SK-N-SH (cell line): Measurements from ENCODE around the gene CDH7. TPM values are rescaled to one million over a fixed set of nuclear protein-coding genes. Genes with fewer than 3 reads are reported as not detected.

ENCODE experiments used
- CTCF ChIA-PET: fragments of 300-600, 350-600 bp; formaldehyde crosslinking; extraction: SDS; loops from one replicate; lab custom pipeline; 2021; lab: Yijun Ruan, JAX
- POLR2A ChIA-PET: fragments of 350-600 bp; sonication (Branson Sonifier 250); formaldehyde crosslinking; extraction: SDS; loops from one replicate; lab custom pipeline; 2020; ENCODE audit warnings: antibody characterized with exemption, inconsistent platforms; lab: Yijun Ruan, JAX
- DNase-seq: peaks from one replicate; pipeline ENCODE4 v3.0.0; 2012
- H2AFZ ChIP-seq: fragments of 200-600 bp; sonication (generic); 2 replicates; pipeline ENCODE4 v1.8.1; 2016; ENCODE audit warnings: antibody characterized with exemption, mild to moderate bottlenecking, low read depth
- H3F3A ChIP-seq: fragments of 200-600 bp; sonication (generic); replicated peaks from 2 replicates; pipeline ENCODE3; 2016; ENCODE audit warnings: antibody characterized with exemption, mild to moderate bottlenecking; ENCODE audit not compliant: insufficient read depth
- H3K27ac ChIP-seq, 2 experiments: fragments of 200-500 bp in 1 of 2; fragments of 200-600 bp in 1 of 2; sonication (Bioruptor generic) in 1 of 2; sonication (generic), shearing (Covaris generic) in 1 of 2; 2 replicates each; pipeline versions ENCODE4 v1.5.1 to v1.6.1; 2014 to 2016; ENCODE audit warnings: low read depth in 2 of 2, inconsistent platforms in 1 of 2, low read length in 1 of 2, mild to moderate bottlenecking in 1 of 2, mixed read lengths in 1 of 2
- H3K27me3 ChIP-seq: fragments of 200-600 bp; sonication (generic), shearing (Covaris generic); 2 replicates; pipeline ENCODE4 v1.6.1; 2016; ENCODE audit warnings: mixed run types; ENCODE audit not compliant: insufficient read depth
- H3K36me3 ChIP-seq, 2 experiments: fragments of 200-500 bp in 1 of 2; fragments of 200-600 bp in 1 of 2; sonication (Bioruptor generic) in 1 of 2; sonication (generic) in 1 of 2; replicated peaks in 1 of 2; 2 replicates each; pipeline versions ENCODE3 to v1.5.1; 2014 to 2016; ENCODE audit warnings: low read length in 1 of 2, mild to moderate bottlenecking in 1 of 2; ENCODE audit not compliant: insufficient read depth in 2 of 2, control insufficient read depth in 1 of 2
- H3K4me1 ChIP-seq, 2 experiments: fragments of 200-500 bp in 1 of 2; fragments of 200-600 bp in 1 of 2; sonication (Bioruptor generic) in 1 of 2; sonication (generic), shearing (Covaris generic) in 1 of 2; 2 replicates each; pipeline versions ENCODE4 v1.5.1 to v1.6.1; 2014 to 2016; ENCODE audit warnings: low read depth in 1 of 2, low read length in 1 of 2, mixed run types in 1 of 2; ENCODE audit not compliant: insufficient read depth in 2 of 2, control insufficient read depth in 1 of 2
- H3K4me2 ChIP-seq: fragments of 200-600 bp; sonication (generic), shearing (Covaris generic); 2 replicates; pipeline ENCODE4 v1.6.1; 2017; ENCODE audit warnings: mixed run types
- H3K4me3 ChIP-seq, 2 experiments: fragments of 200-500 bp in 1 of 2; fragments of 200-600 bp in 1 of 2; sonication (Bioruptor generic) in 1 of 2; sonication (generic), shearing (Covaris generic) in 1 of 2; 2 replicates each; pipeline versions ENCODE4 v1.5.1 to v1.8.1; 2014 to 2016; ENCODE audit warnings: low read depth in 2 of 2, inconsistent platforms in 1 of 2, low read length in 1 of 2, mild to moderate bottlenecking in 1 of 2, mixed read lengths in 1 of 2, moderate library complexity in 1 of 2
- H3K79me2 ChIP-seq: fragments of 200-600 bp; sonication (generic); 2 replicates; pipeline ENCODE4 v1.8.1; 2017; ENCODE audit warnings: mild to moderate bottlenecking; ENCODE audit not compliant: insufficient read depth
- H3K9ac ChIP-seq: fragments of 200-600 bp; sonication (generic); 2 replicates; pipeline ENCODE4 v1.6.1; 2017; ENCODE audit warnings: mixed run types
- H3K9me2 ChIP-seq: fragments of 200-600 bp; sonication (generic); 2 replicates; pipeline ENCODE4 v1.6.1; 2017; ENCODE audit warnings: mixed run types
- H3K9me3 ChIP-seq: fragments of 200-600 bp; sonication (generic); 2 replicates; pipeline ENCODE4 v1.6.1; 2017; ENCODE audit warnings: mixed run types, mild to moderate bottlenecking, moderate library complexity
- H4K20me1 ChIP-seq: fragments of 200-600 bp; sonication (generic); 2 replicates; pipeline ENCODE4 v1.6.1; 2017; ENCODE audit warnings: mild to moderate bottlenecking, mixed run types; ENCODE audit not compliant: insufficient read depth
- ELF1 ChIP-seq: IDR thresholded peaks from 2 replicates; pipeline ENCODE4 v1.4.0; 2012
- EZH2phosphoT487 ChIP-seq: fragments of 200-600 bp; sonication (generic); IDR thresholded peaks from 2 replicates; pipeline ENCODE4 v1.6.1; 2017; ENCODE audit warnings: low read depth, mixed run types, mild to moderate bottlenecking, antibody characterized with exemption, moderate library complexity, borderline replicate concordance
- FOSL2 ChIP-seq: IDR thresholded peaks from 2 replicates; pipeline ENCODE4 v1.4.0; 2012; ENCODE audit warnings: low read depth, mild to moderate bottlenecking, moderate library complexity, borderline replicate concordance
- FOXJ3 ChIP-seq: sonication (generic); formaldehyde crosslinking; IDR thresholded peaks from 2 replicates; pipeline ENCODE4 v1.5.1; 2020; ENCODE audit warnings: mild to moderate bottlenecking, missing genetic modification reagents
- JUND ChIP-seq: IDR thresholded peaks from 2 replicates; pipeline ENCODE4 v1.4.0; 2012
- NFIC ChIP-seq: IDR thresholded peaks from 2 replicates; pipeline ENCODE4 v1.4.0; 2012; ENCODE audit warnings: borderline replicate concordance
- RCOR1 ChIP-seq: fragments of 150-350 bp; IDR thresholded peaks from 2 replicates; pipeline ENCODE4 v1.6.1; 2017; ENCODE audit warnings: antibody characterized with exemption, low read length
- RFX5 ChIP-seq: IDR thresholded peaks from 2 replicates; pipeline ENCODE4 v1.6.1; 2012; ENCODE audit warnings: mild to moderate bottlenecking, improper control_type of control experiment, low read length
- RXRA ChIP-seq: IDR thresholded peaks from 2 replicates; pipeline ENCODE4 v1.4.0; 2012; ENCODE audit warnings: low read depth, mild to moderate bottlenecking, borderline replicate concordance
- SIN3A ChIP-seq: IDR thresholded peaks from 2 replicates; pipeline ENCODE4 v1.6.1; 2012; ENCODE audit warnings: low read depth, mild to moderate bottlenecking, low read length, moderate library complexity, borderline replicate concordance
- TCF12 ChIP-seq: IDR thresholded peaks from 2 replicates; pipeline ENCODE4 v1.4.0; 2012
- TEAD4 ChIP-seq: IDR thresholded peaks from 2 replicates; pipeline ENCODE4 v1.4.0; 2012; ENCODE audit warnings: mild to moderate bottlenecking, borderline replicate concordance; ENCODE audit not compliant: insufficient read depth
- WGBS: methylation state at CpG from one replicate; pipeline ENCODE4 v1.1.6; 2017; ENCODE audit warnings: low lambda C conversion rate; 5-methylcytosine and 5-hydroxymethylcytosine counted together
- polyA plus RNA-seq, 3 experiments: library from polyadenylated mRNA; depleted of rRNA; stranded (reverse); fragments of >200 nt; gene quantifications; 2 replicates each; pipeline ENCODE4 v1.2.3, GENCODE V29; 2012
- TF ChIP-seq, protein P1 (sequence below): IDR thresholded peaks from 2 replicates; pipeline ENCODE4; 2012
- TF ChIP-seq, protein P2 (sequence below): IDR thresholded peaks from 2 replicates; pipeline ENCODE4 v1.6.1; 2012; ENCODE audit warnings: mild to moderate bottlenecking, low read depth, low read length, moderate library complexity
- TF ChIP-seq, protein P3 (sequence below): IDR thresholded peaks from 2 replicates; pipeline ENCODE4 v1.4.0; 2012; ENCODE audit warnings: low read depth, borderline replicate concordance

CDH7 gene
- polyA plus RNA-seq, 1 of the 3 experiments (the other 2 are of a cell fraction) = not detected

DNA sequence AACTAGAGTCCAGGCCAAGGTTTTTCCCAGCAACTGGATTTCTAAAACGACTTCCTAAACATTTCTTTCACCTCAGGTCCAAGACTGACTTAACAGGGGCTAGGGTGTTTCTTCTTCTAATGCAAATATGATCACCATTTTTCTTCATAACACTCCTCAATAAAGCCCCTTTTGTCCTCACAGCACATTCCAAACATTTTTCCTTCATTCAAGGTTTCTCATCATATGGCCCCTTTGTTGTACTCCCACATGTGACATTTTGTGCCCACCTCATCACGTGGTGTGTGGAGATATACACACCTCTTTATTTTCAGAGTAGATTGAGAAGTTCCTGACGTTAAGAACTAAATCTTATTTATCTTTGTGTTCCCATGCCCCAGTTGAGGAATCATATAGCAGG lies 3.9 kb upstream of the CDH7 start:
- Histone ChIP-seq H3K4me3 (no peak overlapping the region), H4K20me1 (no peaks in the 10 kb centered on the region), H3K9ac (no peak overlapping the region), H3K4me2 (no peak overlapping the region), H3K27me3 (no peaks in the 10 kb centered on the region), H3K4me1 (peaks cover 0 to 5% of the 10 kb centered on the region in 2 experiments; a peak in 1 of 4 replicates), H2AFZ (no peak overlapping the region), H3K9me3 (no peaks in the 10 kb centered on the region), H3K36me3 (no peaks in the 10 kb centered on the region)
- CTCF ChIA-PET = no interaction called here
- no peak for DNase-seq
- POLR2A ChIA-PET = no interaction called here
- no peak for TF ChIP-seq FOXJ3 (CRISPR knock-in tag)
- no peak for TF ChIP-seq ELF1
- TF ChIP-seq SIN3A = no peak
- no peak for TF ChIP-seq RXRA
- TF ChIP-seq EZH2phosphoT487 = no peak
- no peak for TF ChIP-seq TCF12
- TF ChIP-seq JUND = no peak
- TF ChIP-seq, all 33 proteins: peak for 0
- H3K9me2 ChIP-seq = no peaks in the 10 kb centered on the region
- no peaks in the 10 kb centered on the region for H3K79me2 ChIP-seq
- WGBS = 17% methylated on average over 3 of the region's 3 CpGs
- no peak overlapping the region for H3K27ac ChIP-seq
- H3F3A ChIP-seq = no peaks in the 10 kb centered on the region

DNA sequence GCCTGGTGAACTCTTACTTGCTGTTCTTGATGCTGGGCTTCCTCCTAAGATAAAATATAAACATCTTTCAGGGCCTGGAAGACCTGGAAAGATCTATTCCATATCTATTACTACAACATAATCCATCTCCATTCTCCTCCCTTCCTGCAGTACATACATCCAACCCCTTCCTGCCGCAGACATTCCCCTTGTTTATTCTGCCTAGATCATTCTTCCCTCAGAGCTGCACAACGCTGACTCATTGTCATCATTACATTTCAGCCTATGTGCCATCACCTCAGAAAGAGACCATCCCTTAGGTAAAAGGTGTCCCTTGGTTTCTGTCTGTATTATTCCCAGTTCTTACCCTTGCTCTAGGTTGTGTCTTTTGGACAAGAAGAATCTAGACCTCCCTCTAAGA lies 2.5 kb upstream of the CDH7 start:
- no peak for DNase-seq
- TF ChIP-seq, protein P1, sequence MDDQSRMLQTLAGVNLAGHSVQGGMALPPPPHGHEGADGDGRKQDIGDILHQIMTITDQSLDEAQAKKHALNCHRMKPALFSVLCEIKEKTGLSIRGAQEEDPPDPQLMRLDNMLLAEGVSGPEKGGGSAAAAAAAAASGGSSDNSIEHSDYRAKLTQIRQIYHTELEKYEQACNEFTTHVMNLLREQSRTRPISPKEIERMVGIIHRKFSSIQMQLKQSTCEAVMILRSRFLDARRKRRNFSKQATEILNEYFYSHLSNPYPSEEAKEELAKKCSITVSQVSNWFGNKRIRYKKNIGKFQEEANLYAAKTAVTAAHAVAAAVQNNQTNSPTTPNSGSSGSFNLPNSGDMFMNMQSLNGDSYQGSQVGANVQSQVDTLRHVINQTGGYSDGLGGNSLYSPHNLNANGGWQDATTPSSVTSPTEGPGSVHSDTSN = no peak
- TF ChIP-seq EZH2phosphoT487 = no peak
- TF ChIP-seq RFX5 = no peak
- TF ChIP-seq, protein P2, sequence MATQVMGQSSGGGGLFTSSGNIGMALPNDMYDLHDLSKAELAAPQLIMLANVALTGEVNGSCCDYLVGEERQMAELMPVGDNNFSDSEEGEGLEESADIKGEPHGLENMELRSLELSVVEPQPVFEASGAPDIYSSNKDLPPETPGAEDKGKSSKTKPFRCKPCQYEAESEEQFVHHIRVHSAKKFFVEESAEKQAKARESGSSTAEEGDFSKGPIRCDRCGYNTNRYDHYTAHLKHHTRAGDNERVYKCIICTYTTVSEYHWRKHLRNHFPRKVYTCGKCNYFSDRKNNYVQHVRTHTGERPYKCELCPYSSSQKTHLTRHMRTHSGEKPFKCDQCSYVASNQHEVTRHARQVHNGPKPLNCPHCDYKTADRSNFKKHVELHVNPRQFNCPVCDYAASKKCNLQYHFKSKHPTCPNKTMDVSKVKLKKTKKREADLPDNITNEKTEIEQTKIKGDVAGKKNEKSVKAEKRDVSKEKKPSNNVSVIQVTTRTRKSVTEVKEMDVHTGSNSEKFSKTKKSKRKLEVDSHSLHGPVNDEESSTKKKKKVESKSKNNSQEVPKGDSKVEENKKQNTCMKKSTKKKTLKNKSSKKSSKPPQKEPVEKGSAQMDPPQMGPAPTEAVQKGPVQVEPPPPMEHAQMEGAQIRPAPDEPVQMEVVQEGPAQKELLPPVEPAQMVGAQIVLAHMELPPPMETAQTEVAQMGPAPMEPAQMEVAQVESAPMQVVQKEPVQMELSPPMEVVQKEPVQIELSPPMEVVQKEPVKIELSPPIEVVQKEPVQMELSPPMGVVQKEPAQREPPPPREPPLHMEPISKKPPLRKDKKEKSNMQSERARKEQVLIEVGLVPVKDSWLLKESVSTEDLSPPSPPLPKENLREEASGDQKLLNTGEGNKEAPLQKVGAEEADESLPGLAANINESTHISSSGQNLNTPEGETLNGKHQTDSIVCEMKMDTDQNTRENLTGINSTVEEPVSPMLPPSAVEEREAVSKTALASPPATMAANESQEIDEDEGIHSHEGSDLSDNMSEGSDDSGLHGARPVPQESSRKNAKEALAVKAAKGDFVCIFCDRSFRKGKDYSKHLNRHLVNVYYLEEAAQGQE = no peak
- no peak for TF ChIP-seq FOXJ3 (CRISPR knock-in tag)
- TF ChIP-seq TEAD4 = no peak
- TF ChIP-seq, protein P3, sequence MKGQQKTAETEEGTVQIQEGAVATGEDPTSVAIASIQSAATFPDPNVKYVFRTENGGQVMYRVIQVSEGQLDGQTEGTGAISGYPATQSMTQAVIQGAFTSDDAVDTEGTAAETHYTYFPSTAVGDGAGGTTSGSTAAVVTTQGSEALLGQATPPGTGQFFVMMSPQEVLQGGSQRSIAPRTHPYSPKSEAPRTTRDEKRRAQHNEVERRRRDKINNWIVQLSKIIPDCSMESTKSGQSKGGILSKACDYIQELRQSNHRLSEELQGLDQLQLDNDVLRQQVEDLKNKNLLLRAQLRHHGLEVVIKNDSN = no peak
- TF ChIP-seq RCOR1 = no peak
- no peak for TF ChIP-seq TCF12
- TF ChIP-seq FOSL2 = no peak
- TF ChIP-seq NFIC = no peak
- WGBS = 29% methylated on average over 2 of the region's 2 CpGs
- H3K27ac ChIP-seq = no peak overlapping the region
- no peak overlapping the region for H2AFZ ChIP-seq
- no peaks in the 10 kb centered on the region for H3K9me2 ChIP-seq
- no peaks in the 10 kb centered on the region for H3F3A ChIP-seq
- H3K4me1 ChIP-seq = peaks cover 0 to 5% of the 10 kb centered on the region in 2 experiments; a peak in 1 of 4 replicates
- H3K79me2 ChIP-seq = no peaks in the 10 kb centered on the region
- H4K20me1 ChIP-seq = no peaks in the 10 kb centered on the region
- no peaks in the 10 kb centered on the region for H3K27me3 ChIP-seq
- H3K9me3 ChIP-seq = no peaks in the 10 kb centered on the region
- no peak overlapping the region for H3K4me2 ChIP-seq
- no peak overlapping the region for H3K4me3 ChIP-seq
- ChIA-PET CTCF (interaction anchor here (1.1 kb wide), 1 partner anchor 1676 kb away, joined by 3 read pairs; no protein-coding TSS in a partner anchor), POLR2A (no interaction called here)
- no peak overlapping the region for H3K9ac ChIP-seq
- no peaks in the 10 kb centered on the region for H3K36me3 ChIP-seq
